WTC11 (cell line): Measurements from ENCODE around the gene LIN9.
"Not testable (repeated sequence)": the region's sequence is repeated elsewhere in the genome, so short reads cannot be mapped to it uniquely, and the experiment has no call there.

Source experiments
- CREM ChIP-seq: sonication (generic); formaldehyde crosslinking; IDR thresholded peaks from 2 replicates; pipeline ENCODE4 v1.8.1; 2022; ENCODE audit warnings: mild to moderate bottlenecking, missing genetic modification reagents, moderate library complexity
- ESRRA ChIP-seq: sonication (generic); formaldehyde crosslinking; IDR thresholded peaks from 2 replicates; pipeline ENCODE4 v1.8.1; 2022; ENCODE audit warnings: mild to moderate bottlenecking, missing genetic modification reagents, borderline replicate concordance
- TEAD4 ChIP-seq: sonication (generic); formaldehyde crosslinking; IDR thresholded peaks from 2 replicates; pipeline ENCODE4 v1.8.0; 2022; ENCODE audit warnings: mild to moderate bottlenecking, missing genetic modification reagents
- TF ChIP-seq, protein P1 (sequence below): sonication (generic); formaldehyde crosslinking; IDR thresholded peaks from 2 replicates; pipeline ENCODE4 v1.8.1; 2023; ENCODE audit warnings: mild to moderate bottlenecking, missing genetic modification reagents, moderate library complexity

DNA sequence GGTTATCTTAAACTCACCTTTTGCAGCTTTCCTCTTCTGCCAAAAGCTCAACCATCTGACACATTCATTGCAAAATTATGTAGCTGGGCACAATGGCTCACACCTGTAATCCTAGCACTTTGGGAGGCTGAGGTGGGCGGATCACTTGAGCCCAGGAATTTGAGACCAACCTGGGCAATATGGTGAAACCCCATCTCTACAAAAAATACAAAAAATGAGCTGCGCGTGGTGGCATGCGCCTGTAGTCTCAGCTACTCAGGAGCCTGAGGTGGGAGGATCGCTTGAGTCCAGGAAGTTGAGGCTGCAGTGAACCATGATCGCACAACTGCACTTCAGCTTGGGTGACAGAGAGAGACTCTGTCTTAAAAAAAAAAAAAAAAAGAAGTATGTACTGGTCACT lies 106.3 kb downstream of the LIN9 start:
- TF ChIP-seq, protein P1, sequence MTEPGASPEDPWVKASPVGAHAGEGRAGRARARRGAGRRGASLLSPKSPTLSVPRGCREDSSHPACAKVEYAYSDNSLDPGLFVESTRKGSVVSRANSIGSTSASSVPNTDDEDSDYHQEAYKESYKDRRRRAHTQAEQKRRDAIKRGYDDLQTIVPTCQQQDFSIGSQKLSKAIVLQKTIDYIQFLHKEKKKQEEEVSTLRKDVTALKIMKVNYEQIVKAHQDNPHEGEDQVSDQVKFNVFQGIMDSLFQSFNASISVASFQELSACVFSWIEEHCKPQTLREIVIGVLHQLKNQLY (CRISPR knock-in tag), result not testable (repeated sequence)
- not testable (repeated sequence) for TF ChIP-seq TEAD4, CREM, ESRRA (CRISPR knock-in tag)
